NCI-H510A treated with DMSO at 0.1 percent for 48 hours (cell line): ENCODE data around the gene CCL4L2.
"Not testable (repeated sequence)": the region's sequence is repeated elsewhere in the genome, so short reads cannot be mapped to it uniquely, and the experiment has no call there.

Experiments used
- DNase-seq: peaks from one replicate; lab custom pipeline; 2025; lab: John Stamatoyannopoulos, UW

CCL4L2 gene

GRCh38 chr17:36221581-36222100, 10.8 kb downstream of the CCL4L2 start:
- not testable (repeated sequence) for DNase-seq

- not testable (repeated sequence) for DNase-seq
These were observed 12.1 kb downstream of the CCL4L2 start for GRCh38 chr17:36222967-36223366.

GRCh38 chr17:36229644-36230043, 18.8 kb downstream of the CCL4L2 start:
- DNase-seq: not testable (repeated sequence)

DNA sequence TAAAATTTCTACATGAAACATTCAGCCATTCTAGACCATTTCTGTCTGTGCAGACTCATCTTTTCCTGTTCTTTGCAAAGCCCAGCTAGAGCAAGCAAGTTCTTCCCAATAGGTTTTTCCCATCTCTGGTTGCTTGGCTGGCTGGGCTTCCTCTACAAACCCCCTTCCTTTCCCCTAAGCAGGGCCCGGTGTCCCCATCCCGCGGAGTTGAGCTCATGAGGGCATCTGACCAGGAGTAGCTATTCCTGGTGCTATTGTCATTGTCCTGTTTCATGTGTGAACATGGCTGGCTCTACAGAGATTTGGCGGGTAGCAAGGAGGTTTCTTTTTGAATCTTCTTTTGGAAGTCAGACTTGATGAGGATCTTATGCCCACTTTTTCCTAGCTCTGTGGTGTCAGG, 31.2 kb downstream of the CCL4L2 start:
- not testable (repeated sequence) for DNase-seq
